ENCODE measurements around the gene ASB1. TPM values are rescaled to one million over a fixed set of nuclear protein-coding genes. Genes with fewer than 3 reads are reported as not detected.

Gene ASB1
- total RNA-seq, 1 experiment from 2014 or later: 46.0 TPM

DNA sequence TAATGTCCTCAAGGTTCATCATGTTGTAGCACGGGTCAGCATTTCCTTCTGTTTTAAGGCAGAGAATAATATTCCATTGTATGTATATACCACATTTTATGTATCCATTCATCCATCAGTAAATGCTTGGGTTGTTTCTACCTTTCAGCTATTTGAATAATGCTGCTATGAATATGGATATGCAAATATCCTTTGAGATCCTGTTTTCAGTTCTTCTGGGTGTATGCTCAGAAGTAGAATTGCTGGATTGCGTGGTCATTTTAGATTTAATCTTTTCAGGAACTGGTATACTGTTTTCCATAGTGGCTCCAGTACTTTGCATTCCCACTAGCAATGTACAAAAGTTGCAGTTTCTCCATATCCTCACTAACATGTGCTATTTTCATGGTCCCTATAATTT is 13.4 kb upstream of the ASB1 start:
- Mint-ChIP-seq H3K27ac (no peak overlapping the region), H3K36me3 (ENCODE audit: insufficient read depth in 1 of 3, low read depth in 3 of 3) (peaks cover 8 to 21% (median 10%) of the 10 kb centered on the region in 3 experiments), H3K27me3 (ENCODE audit: low read depth) (no peaks in the 10 kb centered on the region; the same call in 1 of the 2 replicates), H3K4me3 (no peak overlapping the region), H3K9me3 (peaks cover 14 to 18% of the 10 kb centered on the region in 2 experiments), H3K4me1 (peaks cover 5 to 15% of the 10 kb centered on the region in 2 experiments)
- no peak overlapping the region for H2BK120ac ChIP-seq (ENCODE audit: low read depth, low read length, poor library complexity, severe bottlenecking)
- no peak overlapping the region for H3K9ac ChIP-seq (ENCODE audit: extremely low read depth, insufficient read length, low read length)
- H3T11ph ChIP-seq (ENCODE audit: low read length): no peak overlapping the region
- no peak overlapping the region for H2BK20ac ChIP-seq (ENCODE audit: low read depth, low read length, poor library complexity, severe bottlenecking)
- H3K4me2 ChIP-seq (ENCODE audit: insufficient read depth, insufficient read length, low read length): no peak overlapping the region
- H3K4me1 ChIP-seq (ENCODE audit: insufficient read depth, low read length): no peaks in the 10 kb centered on the region
- H3K23ac ChIP-seq (ENCODE audit: insufficient read length, low read depth, low read length): no peak overlapping the region
- H3K79me1 ChIP-seq (ENCODE audit: insufficient read depth, low read depth, low read length, poor library complexity, severe bottlenecking): no peaks in the 10 kb centered on the region
- no peak overlapping the region for H3K56ac ChIP-seq (ENCODE audit: insufficient read length, low read depth, low read length)
- no peaks in the 10 kb centered on the region for H3K27me3 ChIP-seq (ENCODE audit: insufficient read depth, low read length)
- no CpG with 5 or more reads among the region's 2 CpGs for WGBS (ENCODE audit: extremely low coverage, insufficient read length, low lambda C conversion rate)
- no peak for DNase-seq
- H4K20me1 ChIP-seq (ENCODE audit: control insufficient read depth, insufficient read depth, insufficient read length): no peaks in the 10 kb centered on the region
- no peak overlapping the region for H2BK5ac ChIP-seq (ENCODE audit: insufficient read length, low read length)
- no peaks in the 10 kb centered on the region for H3K79me2 ChIP-seq (ENCODE audit: insufficient read depth, low read length)
- no peak overlapping the region for H3K4ac ChIP-seq (ENCODE audit: low read depth, low read length)
- no peak overlapping the region for H3K18ac ChIP-seq (ENCODE audit: insufficient read length, low read depth, low read length)
- no peaks in the 10 kb centered on the region for H3K23me2 ChIP-seq (ENCODE audit: insufficient read length, low read depth, low read length, poor library complexity, severe bottlenecking)
- no peak overlapping the region for H3K14ac ChIP-seq (ENCODE audit: insufficient read depth, low read length)
- H4K8ac ChIP-seq (replicated peaks; ENCODE audit: insufficient read length, low read depth, low read length): no peak overlapping the region
- no peak overlapping the region for H2AK5ac ChIP-seq (ENCODE audit: insufficient read length, low read length)
- no peaks in the 10 kb centered on the region for H3K9me3 ChIP-seq (ENCODE audit: control insufficient read depth, low read depth, low read length)
- H4K91ac ChIP-seq (ENCODE audit: insufficient read length, low read depth, low read length): no peak overlapping the region
- TF ChIP-seq, protein P1, sequence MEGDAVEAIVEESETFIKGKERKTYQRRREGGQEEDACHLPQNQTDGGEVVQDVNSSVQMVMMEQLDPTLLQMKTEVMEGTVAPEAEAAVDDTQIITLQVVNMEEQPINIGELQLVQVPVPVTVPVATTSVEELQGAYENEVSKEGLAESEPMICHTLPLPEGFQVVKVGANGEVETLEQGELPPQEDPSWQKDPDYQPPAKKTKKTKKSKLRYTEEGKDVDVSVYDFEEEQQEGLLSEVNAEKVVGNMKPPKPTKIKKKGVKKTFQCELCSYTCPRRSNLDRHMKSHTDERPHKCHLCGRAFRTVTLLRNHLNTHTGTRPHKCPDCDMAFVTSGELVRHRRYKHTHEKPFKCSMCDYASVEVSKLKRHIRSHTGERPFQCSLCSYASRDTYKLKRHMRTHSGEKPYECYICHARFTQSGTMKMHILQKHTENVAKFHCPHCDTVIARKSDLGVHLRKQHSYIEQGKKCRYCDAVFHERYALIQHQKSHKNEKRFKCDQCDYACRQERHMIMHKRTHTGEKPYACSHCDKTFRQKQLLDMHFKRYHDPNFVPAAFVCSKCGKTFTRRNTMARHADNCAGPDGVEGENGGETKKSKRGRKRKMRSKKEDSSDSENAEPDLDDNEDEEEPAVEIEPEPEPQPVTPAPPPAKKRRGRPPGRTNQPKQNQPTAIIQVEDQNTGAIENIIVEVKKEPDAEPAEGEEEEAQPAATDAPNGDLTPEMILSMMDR (conservative IDR thresholded peaks at IDR 0.05): no peak
- no peak overlapping the region for H4K5ac ChIP-seq (ENCODE audit: insufficient read length, low read depth, low read length)
- no peak overlapping the region for H2BK12ac ChIP-seq (ENCODE audit: insufficient read length, low read depth, low read length)
- H2BK15ac ChIP-seq (ENCODE audit: low read depth, low read length): no peak overlapping the region
- no peak overlapping the region for H3K27ac ChIP-seq (ENCODE audit: insufficient read length, low read depth, low read length)
- no peak overlapping the region for H2AFZ ChIP-seq (ENCODE audit: low read length)
